Sigmoid colon (tissue), 7 donors: ENCODE data around the gene TIAM1. TPM values are rescaled to one million over a fixed set of nuclear protein-coding genes. Genes with fewer than 3 reads are reported as not detected.

Source experiments
- DNase-seq: peaks from one replicate; pipeline ENCODE4 v3.0.0-alpha.2; 2019
- H3K27ac ChIP-seq, 4 donors: fragments of 200-600 bp; sonication (generic); one replicate each; pipeline ENCODE4 v1.5.1; 2016 to 2019; ENCODE audit warnings: mild to moderate bottlenecking in 1 of 4
- H3K27me3 ChIP-seq, 3 donors: fragments of 200-600 bp; sonication (generic); one replicate each; pipeline ENCODE4 v1.5.1; 2019; ENCODE audit warnings: mild to moderate bottlenecking in 1 of 3
- H3K36me3 ChIP-seq, 4 donors: fragments of 200-600 bp; sonication (generic); one replicate each; pipeline ENCODE4 v1.5.1; 2016 to 2019
- H3K4me1 ChIP-seq, 4 donors: fragments of 200-600 bp; sonication (generic); one replicate each; pipeline ENCODE4 v1.5.1; 2017 to 2019
- H3K4me3 ChIP-seq, 4 donors: fragments of 200-600 bp; sonication (generic); one replicate each; pipeline ENCODE4 v1.5.1; 2017 to 2019; ENCODE audit warnings: mild to moderate bottlenecking in 2 of 4, moderate library complexity in 1 of 4
- H3K9me3 ChIP-seq, 4 donors: fragments of 200-600 bp in 3 of 4; sonication (generic) in 3 of 4; one replicate each; pipeline versions ENCODE4 v1.5.1 to v1.6.1; 2013 to 2019
- CTCF ChIP-seq, 4 experiments: fragments of 450-650 bp in 3 of 4; fragments of 200-600 bp in 1 of 4; IDR thresholded peaks; one replicate each; pipeline ENCODE4 v1.5.1; 2016 to 2019; ENCODE audit warnings: antibody characterized with exemption in 4 of 4, mild to moderate bottlenecking in 3 of 4, moderate library complexity in 2 of 4
- EP300 ChIP-seq, 4 donors: sonication (generic); formaldehyde crosslinking; IDR thresholded peaks; one replicate each; pipeline ENCODE4 v1.6.1; 2017; ENCODE audit warnings: antibody characterized with exemption in 4 of 4
- POLR2A ChIP-seq, 2 donors: fragments of 450-650 bp; IDR thresholded peaks; one replicate each; pipeline ENCODE4 v1.6.1; 2016; ENCODE audit warnings: antibody characterized with exemption in 2 of 2, mild to moderate bottlenecking in 2 of 2, moderate library complexity in 2 of 2
- POLR2AphosphoS5 ChIP-seq, 4 donors: sonication (generic); formaldehyde crosslinking; IDR thresholded peaks; one replicate each; pipeline ENCODE4 v1.6.1; 2017; ENCODE audit warnings: antibody characterized with exemption in 4 of 4
- WGBS, 2 donors: extraction: QIAGEN DNeasy Blood & Tissue Kit; methylation state at CpG; one replicate each; pipeline ENCODE4 v1.1.7; 2013; 5-methylcytosine and 5-hydroxymethylcytosine counted together
- intact Hi-C: fragments of 100-400 bp; cut with DNase I; formaldehyde crosslinking; loops from one replicate; pipeline ENCODE4 v1.15.1; 2023
- polyA plus RNA-seq, 3 donors: library from polyadenylated mRNA; stranded (reverse); fragments of 200-250 nt; gene quantifications; one replicate each; pipeline ENCODE4 v1.2.3, GENCODE V29; 2013
- total RNA-seq, 4 donors: library from RNA; depleted of rRNA; stranded (reverse); fragments of >200 nt; gene quantifications; one replicate each; pipeline ENCODE4 v1.1.0, GENCODE V29; 2016
- donor health status: healthy with polysubstance abuse.
- donor health status: Bipolar disorder and iron deficiency.
- donor health status: healthy.

TIAM1 gene
- total and polyA plus RNA-seq, 7 donors: 1.2 to 20.5 (median 8.6) TPM

- Histone ChIP-seq H3K4me1 (peaks cover 0 to 6% (median 0%) of the 10 kb centered on the region in 4 donors), H3K4me3 (no peak overlapping the region), H3K27me3 (no peaks in the 10 kb centered on the region), H3K27ac (peak overlapping the region in 1 of 4 donors; percentile 39), H3K36me3 (no peaks in the 10 kb centered on the region), H3K9me3 (no peaks in the 10 kb centered on the region)
- intact Hi-C loops: no loop called here
- no peak for DNase-seq
- WGBS, 2 donors: 52 to 86% methylated on average over 2 of the region's 2 CpGs
- TF ChIP-seq POLR2A (IDR thresholded peaks at IDR 0.05) (no peak), EP300 (IDR thresholded peaks at IDR 0.05) (no peak), POLR2AphosphoS5 (IDR thresholded peaks at IDR 0.05) (no peak), CTCF (IDR thresholded peaks at IDR 0.05) (no peak)
Measured at GRCh38 chr21:31176080-31176551, 167.9 kb downstream of the TIAM1 start.

- Histone ChIP-seq H3K27ac (peak overlapping the region in 3 of 4 donors; percentile 19 to 42 (median 25)), H3K4me3 (no peak overlapping the region), H3K36me3 (no peaks in the 10 kb centered on the region), H3K9me3 (no peaks in the 10 kb centered on the region), H3K27me3 (no peaks in the 10 kb centered on the region), H3K4me1 (peaks cover 0 to 6% (median 0%) of the 10 kb centered on the region in 4 donors)
- no peak for DNase-seq
- intact Hi-C loops: no loop called here
- no peak for TF ChIP-seq EP300 (IDR thresholded peaks at IDR 0.05)
- peak in 1 of 4 donors; percentile 13 for TF ChIP-seq POLR2AphosphoS5 (IDR thresholded peaks at IDR 0.05)
- 40 to 66% methylated on average over 25 of the region's 25 CpGs for WGBS, 2 donors
Measured at GRCh38 chr21:31173881-31174555, 170.0 kb downstream of the TIAM1 start.

GRCh38 chr21:31172328-31172727 is 171.7 kb downstream of the TIAM1 start:
- intact Hi-C loops: no loop called here
- Histone ChIP-seq H3K9me3 (no peaks in the 10 kb centered on the region), H3K36me3 (no peaks in the 10 kb centered on the region), H3K4me3 (no peak overlapping the region), H3K27ac (peak overlapping the region in 1 of 4 donors; percentile 8), H3K4me1 (peaks cover 0 to 6% (median 0%) of the 10 kb centered on the region in 4 donors), H3K27me3 (no peaks in the 10 kb centered on the region)
- DNase-seq: no peak
- TF ChIP-seq POLR2AphosphoS5 (IDR thresholded peaks at IDR 0.05): no peak
- TF ChIP-seq POLR2A (IDR thresholded peaks at IDR 0.05): no peak
- no peak for TF ChIP-seq CTCF (IDR thresholded peaks at IDR 0.05)
- no peak for TF ChIP-seq EP300 (IDR thresholded peaks at IDR 0.05)
- 72 to 78% methylated on average over 6 of the region's 6 CpGs for WGBS, 2 donors

DNA sequence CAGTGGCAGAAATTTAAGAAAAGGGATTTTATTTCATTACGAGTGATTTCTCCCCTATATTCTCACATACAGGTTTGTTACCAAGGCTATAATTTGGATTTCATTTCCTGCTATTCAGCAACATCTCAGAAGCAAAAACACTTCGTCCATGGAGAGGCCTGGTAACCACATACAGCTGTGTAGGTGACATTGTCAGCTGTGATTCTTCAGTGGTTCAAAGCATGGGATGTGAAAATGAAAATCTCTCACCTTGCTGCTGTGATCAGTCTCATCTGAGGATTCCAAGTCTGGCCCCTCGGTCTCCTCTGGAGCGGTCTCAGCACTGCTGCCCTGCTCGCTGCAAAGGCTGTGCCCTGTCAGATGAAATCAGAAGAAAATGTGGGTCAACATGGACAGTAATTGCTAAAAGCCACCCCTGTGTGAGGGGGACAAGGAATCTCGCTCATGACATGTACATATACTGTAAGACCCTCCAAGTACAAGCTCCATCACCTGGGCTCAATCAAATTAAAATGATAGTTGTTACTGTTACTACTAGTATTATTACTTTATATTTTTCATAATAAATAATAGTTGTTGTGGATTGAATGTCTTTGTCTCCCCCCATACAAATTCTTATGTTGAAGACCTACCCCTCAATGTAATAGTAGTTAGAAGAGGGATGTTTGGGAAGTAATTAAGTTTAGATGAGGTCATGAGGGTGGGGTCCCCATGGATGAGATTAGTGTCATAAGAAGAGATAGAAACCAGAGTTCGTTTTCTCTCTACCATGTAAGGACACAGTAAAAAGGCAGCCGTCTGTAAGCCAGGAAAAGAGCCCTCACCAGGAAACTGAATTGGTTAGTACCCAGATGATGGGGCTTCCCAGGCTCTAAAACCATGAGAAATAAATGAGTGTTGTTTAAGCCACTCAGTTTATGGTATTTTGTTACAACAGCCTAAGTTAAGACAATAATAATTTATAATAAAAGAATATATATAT is 179.1 kb downstream of the TIAM1 start:
- Histone ChIP-seq H3K27ac (no peak overlapping the region), H3K36me3 (no peaks in the 10 kb centered on the region), H3K4me3 (no peak overlapping the region), H3K9me3 (no peaks in the 10 kb centered on the region), H3K4me1 (no peaks in the 10 kb centered on the region), H3K27me3 (peaks cover 0 to 4% (median 0%) of the 10 kb centered on the region in 3 donors)
- DNase-seq: no peak
- intact Hi-C loops: no loop called here
- TF ChIP-seq EP300 (IDR thresholded peaks at IDR 0.05) (no peak), POLR2AphosphoS5 (IDR thresholded peaks at IDR 0.05) (no peak), CTCF (IDR thresholded peaks at IDR 0.05) (no peak)
- 83 to 89% methylated on average over 8 of the region's 8 CpGs for WGBS, 2 donors

GRCh38 chr21:31162827-31163226 is 181.2 kb downstream of the TIAM1 start:
- Histone ChIP-seq H3K36me3 (no peaks in the 10 kb centered on the region), H3K9me3 (no peaks in the 10 kb centered on the region), H3K4me3 (no peak overlapping the region), H3K27me3 (peaks cover 0 to 4% (median 0%) of the 10 kb centered on the region in 3 donors), H3K4me1 (no peaks in the 10 kb centered on the region), H3K27ac (peak overlapping the region in 1 of 4 donors; percentile 30)
- no peak for TF ChIP-seq POLR2A (IDR thresholded peaks at IDR 0.05)
- TF ChIP-seq CTCF (IDR thresholded peaks at IDR 0.05): no peak
- no peak for TF ChIP-seq EP300 (IDR thresholded peaks at IDR 0.05)
- TF ChIP-seq POLR2AphosphoS5 (IDR thresholded peaks at IDR 0.05): no peak
- intact Hi-C loops: no loop called here
- WGBS, 2 donors: 64 to 68% methylated on average over 4 of the region's 4 CpGs
- DNase-seq: no peak
